ENCODE results near the gene PC.

- TF ChIP-seq EZH2 (optimal IDR thresholded peaks at IDR 0.05; ENCODE audit: low read depth, low read length) (no peak), CTCF (IDR thresholded peaks at IDR 0.05; ENCODE audit: low read length) (no peak)
These were observed 116.3 kb downstream of the PC start for GRCh38 chr11:66841861-66842260.

Measured in MM.1S (cell line).